ENCODE results near the gene TCF7. TPM values are rescaled to one million over a fixed set of nuclear protein-coding genes. Genes with fewer than 3 reads are reported as not detected.
A peak's percentile ranks its signal among the peaks of the same experiment; 100 is the strongest.

The TCF7 gene
- total RNA-seq, 1 experiment from 2014 or later: 13.0 TPM

GRCh38 chr5:134153657-134154056 lies 39.2 kb downstream of the TCF7 start:
- ChIA-PET CTCF (interaction anchor here (0.5 kb wide), 1 partner anchor 29 kb away, joined by 3 read pairs; no protein-coding TSS in a partner anchor), POLR2A (ENCODE audit: unreplicated experiment) (interaction anchor here (0.6 kb wide), 4 partner anchors 38 to 702 kb away, joined by 3 to 4 read pairs (median 4); no protein-coding TSS in a partner anchor)
- Histone ChIP-seq H3K27me3 (ENCODE audit: insufficient read depth, low read depth) (no peaks in the 10 kb centered on the region), H4K20me1 (ENCODE audit: insufficient read depth) (peaks cover 35% of the 10 kb centered on the region), H3F3A (ENCODE audit: insufficient read depth, low read depth) (peaks cover 69% of the 10 kb centered on the region), H3K36me3 (ENCODE audit: low read depth) (peaks cover 66% of the 10 kb centered on the region), H3K4me3 (no peak overlapping the region), H3K79me2 (ENCODE audit: low read depth) (peaks cover 29% of the 10 kb centered on the region), H3K9me3 (ENCODE audit: insufficient read depth, low read depth) (no peaks in the 10 kb centered on the region), H3K4me1 (replicated peaks; ENCODE audit: insufficient read depth) (peaks cover 12% of the 10 kb centered on the region), H3K4me2 (no peak overlapping the region), H2AFZ (no peak overlapping the region), H3K27ac (no peak overlapping the region), H3K9me2 (ENCODE audit: insufficient read depth) (no peaks in the 10 kb centered on the region)
- no peak for DNase-seq
- intact Hi-C loops (cut with micrococcal nuclease; ENCODE audit: unreplicated experiment): no loop called here
- BruUV-seq (replicated peaks): no TSS peak
- no peak for TF ChIP-seq CTCF (conservative IDR thresholded peaks at IDR 0.05)
- TF ChIP-seq EZH2 (IDR thresholded peaks at IDR 0.05; ENCODE audit: low read depth): no peak

- peaks cover 21% of the 10 kb centered on the region for H4K20me1 ChIP-seq (ENCODE audit: insufficient read depth)
- peaks cover 57% of the 10 kb centered on the region for H3F3A ChIP-seq (ENCODE audit: insufficient read depth, low read depth)
- H3K27me3 ChIP-seq (ENCODE audit: insufficient read depth, low read depth): no peaks in the 10 kb centered on the region
- intact Hi-C loops (cut with micrococcal nuclease; ENCODE audit: unreplicated experiment): no loop called here
- H3K4me2 ChIP-seq: no peak overlapping the region
- H3K9me3 ChIP-seq (ENCODE audit: insufficient read depth, low read depth): peaks cover 4% of the 10 kb centered on the region; the same call in 1 of the 2 replicates
- no peak for TF ChIP-seq CTCF (conservative IDR thresholded peaks at IDR 0.05)
- TF ChIP-seq EZH2 (IDR thresholded peaks at IDR 0.05; ENCODE audit: low read depth): no peak
- H3K4me3 ChIP-seq: no peak overlapping the region
- TSS peak; percentile 13 for BruUV-seq (replicated peaks)
- ChIA-PET CTCF (no interaction called here), POLR2A (ENCODE audit: unreplicated experiment) (interaction anchor here (0.6 to 0.7 kb wide), 2 partner anchors 9 to 37 kb away, joined by 3 to 6 read pairs; no protein-coding TSS in a partner anchor)
- no peak overlapping the region for H2AFZ ChIP-seq
- H3K36me3 ChIP-seq (ENCODE audit: low read depth): peaks cover 73% of the 10 kb centered on the region
- no peaks in the 10 kb centered on the region for H3K4me1 ChIP-seq (replicated peaks; ENCODE audit: insufficient read depth)
- no peak for DNase-seq
- H3K9me2 ChIP-seq (ENCODE audit: insufficient read depth): no peaks in the 10 kb centered on the region
- peaks cover 53% of the 10 kb centered on the region for H3K79me2 ChIP-seq (ENCODE audit: low read depth)
- no peak overlapping the region for H3K27ac ChIP-seq
Observed at GRCh38 chr5:134161513-134162395, 47.3 kb downstream of the TCF7 start.

- POLR2A ChIA-PET (ENCODE audit: unreplicated experiment): interaction anchor here (0.6 to 0.7 kb wide), 2 partner anchors 10 to 38 kb away, joined by 3 to 6 read pairs; no protein-coding TSS in a partner anchor
Observed at GRCh38 chr5:134162592-134162991, 48.1 kb downstream of the TCF7 start.

More at GRCh38 chr5:134162592-134162991, 48.1 kb downstream of the TCF7 start:
- no peaks in the 10 kb centered on the region for H3K9me2 ChIP-seq (ENCODE audit: insufficient read depth)
- peaks cover 25% of the 10 kb centered on the region for H4K20me1 ChIP-seq (ENCODE audit: insufficient read depth)
- peaks cover 72% of the 10 kb centered on the region for H3K36me3 ChIP-seq (ENCODE audit: low read depth)
- H3K4me3 ChIP-seq: no peak overlapping the region
- no peak for DNase-seq
- no TSS peak for BruUV-seq (replicated peaks)
- no peak overlapping the region for H3K4me2 ChIP-seq
- H3F3A ChIP-seq (ENCODE audit: insufficient read depth, low read depth): peaks cover 50% of the 10 kb centered on the region
- H3K9me3 ChIP-seq (ENCODE audit: insufficient read depth, low read depth): peaks cover 4% of the 10 kb centered on the region; the same call in 1 of the 2 replicates
- TF ChIP-seq EZH2 (IDR thresholded peaks at IDR 0.05; ENCODE audit: low read depth) (no peak), CTCF (conservative IDR thresholded peaks at IDR 0.05) (no peak)
- peaks cover 59% of the 10 kb centered on the region for H3K79me2 ChIP-seq (ENCODE audit: low read depth)
- H3K4me1 ChIP-seq (replicated peaks; ENCODE audit: insufficient read depth): no peaks in the 10 kb centered on the region
- CTCF ChIA-PET: no interaction called here
- intact Hi-C loops (cut with micrococcal nuclease; ENCODE audit: unreplicated experiment): no loop called here
- H3K27ac ChIP-seq: no peak overlapping the region
- no peak overlapping the region for H2AFZ ChIP-seq
- no peaks in the 10 kb centered on the region for H3K27me3 ChIP-seq (ENCODE audit: insufficient read depth, low read depth)

Measured in PC-9 (cell line).